SU-DHL-6 (cell line): ENCODE measurements around the gene EBF3.

Experiments used
- CTCF ChIP-seq: fragments of 200-600 bp; sonication (generic); IDR thresholded peaks from one replicate; pipeline ENCODE4 v1.5.1; 2017; ENCODE audit warnings: antibody characterized with exemption, mild to moderate bottlenecking, low read length, moderate library complexity; ENCODE audit not compliant: insufficient read depth, poor library complexity, severe bottlenecking
- EZH2phosphoT487 ChIP-seq: fragments of 200-600 bp; sonication (generic), shearing (Covaris generic); conservative IDR thresholded peaks from 2 replicates; pipeline ENCODE4 v1.6.1; 2018; ENCODE audit warnings: mild to moderate bottlenecking, antibody characterized with exemption, low read length, moderate library complexity, mixed read lengths

- TF ChIP-seq CTCF (no peak), EZH2phosphoT487 (no peak)
Observed at GRCh38 chr10:129876838-129877237, 87.2 kb downstream of the EBF3 start.
